ENCODE measurements around the gene MYH11. TPM values are rescaled to one million over a fixed set of nuclear protein-coding genes. Genes with fewer than 3 reads are reported as not detected.

MYH11 gene
- total and polyA plus RNA-seq, 10 donors: 9.6 to 135 (median 110) TPM

DNA sequence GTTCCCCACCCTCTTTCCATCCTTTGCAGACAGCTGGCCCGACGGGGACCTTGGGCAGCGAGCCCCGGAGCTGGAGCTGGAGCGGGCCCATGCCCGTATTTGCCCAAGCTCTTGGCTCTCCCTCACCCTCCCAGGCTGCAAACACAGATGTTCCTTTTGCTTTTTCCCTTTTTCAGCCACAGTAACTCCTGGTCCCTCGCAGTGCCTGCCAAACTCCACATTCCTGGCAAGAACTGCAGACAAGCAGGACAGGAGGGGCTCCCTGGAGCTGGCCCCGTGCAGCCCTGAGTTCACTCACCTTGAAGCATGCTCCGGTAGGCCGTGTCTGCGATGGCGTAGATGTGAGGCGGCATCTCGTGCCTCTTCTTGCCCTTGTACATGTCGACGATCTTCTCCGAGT is 33.9 kb downstream of the MYH11 start:
- H3K27ac ChIP-seq: no peak overlapping the region
- intact Hi-C loops (cut with DNase I; ENCODE audit: low total_unique reads): no loop called here

GRCh38 chr16:15820837-15821236 is 36.0 kb downstream of the MYH11 start:
- peak; percentile 22 for DNase-seq
- intact Hi-C loops (cut with DNase I; ENCODE audit: low total_unique reads): no loop called here
- TF ChIP-seq POLR2AphosphoS5 (IDR thresholded peaks at IDR 0.05) (no peak), CTCF (IDR thresholded peaks at IDR 0.05 in 8 of 11, conservative IDR thresholded peaks at IDR 0.05 in 3 of 11) (no peak), POLR2A (IDR thresholded peaks at IDR 0.05) (no peak)
- H3K4me3 ChIP-seq: no peak overlapping the region
- no peaks in the 10 kb centered on the region for H3K27me3 ChIP-seq (replicated peaks in 1 of 7)
- WGBS, 5 donors: 86 to 94% (median 88%) methylated on average over 7 of the region's 7 CpGs
- peak overlapping the region in 1 of 8 donors; percentile 18 for H3K27ac ChIP-seq
- peaks cover 3 to 17% (median 11%) of the 10 kb centered on the region in 8 donors for H3K9me3 ChIP-seq
- no peaks in the 10 kb centered on the region for H3K4me1 ChIP-seq
- H3K36me3 ChIP-seq: peaks cover 0 to 10% (median 0%) of the 10 kb centered on the region in 6 donors

More for the DNA sequence above, 33.9 kb downstream of the MYH11 start:
- Histone ChIP-seq H3K9me3 (no peaks in the 10 kb centered on the region), H3K36me3 (peaks cover 0 to 10% (median 0%) of the 10 kb centered on the region in 6 donors), H3K27me3 (replicated peaks in 1 of 7) (no peaks in the 10 kb centered on the region), H3K4me1 (no peaks in the 10 kb centered on the region), H3K4me3 (no peak overlapping the region)
- TF ChIP-seq POLR2AphosphoS5 (IDR thresholded peaks at IDR 0.05) (peak in 2 of 3 donors; percentile 9 to 58), POLR2A (IDR thresholded peaks at IDR 0.05) (no peak), CTCF (IDR thresholded peaks at IDR 0.05 in 8 of 11, conservative IDR thresholded peaks at IDR 0.05 in 3 of 11) (no peak)
- peak; percentile 68 for DNase-seq
- 84 to 91% (median 87%) methylated on average over 16 to 17 of the region's 17 CpGs for WGBS, 5 donors

DNA sequence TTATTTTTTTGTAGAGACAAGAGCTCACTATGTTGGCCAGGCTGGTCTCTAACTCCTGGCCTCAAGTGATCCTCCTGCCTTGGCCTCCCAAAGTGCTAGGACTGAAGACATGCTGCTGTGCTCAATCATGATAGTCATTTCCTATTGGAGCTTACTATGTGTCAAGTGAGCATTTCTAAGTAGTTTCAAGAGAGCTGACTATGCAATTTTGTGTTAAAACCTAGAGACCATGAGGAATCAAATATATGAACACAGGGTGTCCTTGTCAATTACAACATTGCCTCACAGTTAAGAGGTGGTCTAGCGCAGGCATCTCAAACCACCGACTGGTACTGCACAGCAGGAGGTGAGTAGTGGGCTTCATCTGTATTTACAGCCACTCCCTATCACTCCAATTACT is 37.8 kb downstream of the MYH11 start:
- H3K36me3 ChIP-seq: peaks cover 0 to 10% (median 0%) of the 10 kb centered on the region in 6 donors
- intact Hi-C loops (cut with DNase I; ENCODE audit: low total_unique reads): no loop called here
- 91 to 100% (median 97%) methylated on average over 2 of the region's 2 CpGs for WGBS, 5 donors
- no peaks in the 10 kb centered on the region for H3K27me3 ChIP-seq (replicated peaks in 1 of 7)
- DNase-seq: no peak
- peaks cover 3 to 29% (median 20%) of the 10 kb centered on the region in 8 donors for H3K9me3 ChIP-seq
- no peaks in the 10 kb centered on the region for H3K4me1 ChIP-seq
- TF ChIP-seq CTCF (IDR thresholded peaks at IDR 0.05 in 8 of 11, conservative IDR thresholded peaks at IDR 0.05 in 3 of 11) (no peak), POLR2A (IDR thresholded peaks at IDR 0.05) (no peak), POLR2AphosphoS5 (IDR thresholded peaks at IDR 0.05) (no peak)
- no peak overlapping the region for H3K27ac ChIP-seq
- no peak overlapping the region for H3K4me3 ChIP-seq

DNA sequence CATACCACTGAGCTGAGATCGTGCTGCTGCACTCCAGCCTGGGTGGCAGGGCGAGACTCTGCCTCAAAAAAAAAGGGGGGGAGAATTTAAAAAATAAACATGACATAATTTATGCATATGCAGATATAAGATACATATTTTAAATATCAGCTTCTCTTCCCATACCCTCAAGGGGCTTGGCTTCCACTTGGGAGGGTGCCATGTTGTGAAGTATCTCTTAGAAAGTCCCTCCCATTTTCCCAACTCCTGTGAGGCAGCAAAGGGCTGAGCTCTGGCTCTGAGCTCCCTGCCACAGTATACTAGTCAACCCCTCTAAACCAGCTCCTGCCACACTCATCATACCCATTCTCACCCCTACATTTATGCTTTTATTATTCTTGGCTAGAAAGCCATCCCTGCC is 39.4 kb downstream of the MYH11 start:
- peaks cover 3 to 29% (median 20%) of the 10 kb centered on the region in 8 donors for H3K9me3 ChIP-seq
- peaks cover 0 to 10% (median 0%) of the 10 kb centered on the region in 6 donors for H3K36me3 ChIP-seq
- no peak for TF ChIP-seq POLR2A (IDR thresholded peaks at IDR 0.05)
- no peak for TF ChIP-seq CTCF (IDR thresholded peaks at IDR 0.05 in 8 of 11, conservative IDR thresholded peaks at IDR 0.05 in 3 of 11)
- TF ChIP-seq POLR2AphosphoS5 (IDR thresholded peaks at IDR 0.05): no peak
- intact Hi-C loops (cut with DNase I; ENCODE audit: low total_unique reads): no loop called here
- DNase-seq: peak; percentile 2
- no peak overlapping the region for H3K27ac ChIP-seq
- WGBS, 5 donors: 81 to 93% (median 84%) methylated on average over 2 of the region's 2 CpGs
- H3K4me3 ChIP-seq: no peak overlapping the region
- no peaks in the 10 kb centered on the region for H3K27me3 ChIP-seq (replicated peaks in 1 of 7)
- H3K4me1 ChIP-seq: no peaks in the 10 kb centered on the region

Data from spleen (tissue), 11 donors.